GM19438 (cell line): ENCODE data around the gene CASTOR1.

Experiments used
- ATAC-seq: cut with Tn5 transposase; IDR thresholded peaks from one replicate; pipeline ENCODE4 v1.9.1; 2021; ENCODE audit warnings: low read depth; ENCODE audit not compliant: unreplicated experiment

CASTOR1 gene

GRCh38 chr22:30247561-30247960, 41.7 kb downstream of the CASTOR1 start:
- ATAC-seq, result no peak

GRCh38 chr22:30246814-30247376, 42.4 kb downstream of the CASTOR1 start:
- no peak for ATAC-seq

GRCh38 chr22:30245985-30246813, 43.1 kb downstream of the CASTOR1 start, which contains the start of gene LIF:
TSS of gene LIF (minus strand) at chr22:30246759. CDS start at chr22:30246695, 64 bp downstream.
- no peak for ATAC-seq

- no peak for ATAC-seq
Observed at GRCh38 chr22:30245181-30245984, 43.9 kb downstream of the CASTOR1 start.

- ATAC-seq, result no peak
Observed at GRCh38 chr22:30244641-30245040, 44.7 kb downstream of the CASTOR1 start.

- ATAC-seq, result no peak
Observed at GRCh38 chr22:30244066-30244465, 45.2 kb downstream of the CASTOR1 start.

GRCh38 chr22:30243661-30244060, 45.6 kb downstream of the CASTOR1 start:
- ATAC-seq, result no peak

- ATAC-seq, result no peak
Observed at GRCh38 chr22:30241576-30242371, 47.5 kb downstream of the CASTOR1 start.

GRCh38 chr22:30240541-30241417, 48.5 kb downstream of the CASTOR1 start:
- ATAC-seq, result no peak

- ATAC-seq, result no peak
Observed at GRCh38 chr22:30239488-30240405, 49.6 kb downstream of the CASTOR1 start.

- ATAC-seq, result no peak
Observed at GRCh38 chr22:30238661-30239487, 50.4 kb downstream of the CASTOR1 start.

- ATAC-seq, result no peak
Observed at GRCh38 chr22:30238136-30238535, 51.2 kb downstream of the CASTOR1 start.

GRCh38 chr22:30236875-30237274, 52.4 kb downstream of the CASTOR1 start:
- no peak for ATAC-seq

- ATAC-seq, result no peak
Observed at GRCh38 chr22:30235687-30236170, 53.6 kb downstream of the CASTOR1 start.
